Activated T-cell treated with anti-CD3 and anti-CD28 coated beads, Interleukin-2, amount 50 U/mL, for 4 hours (primary cell): ENCODE data around the gene ERI2. TPM values are rescaled to one million over a fixed set of nuclear protein-coding genes. Genes with fewer than 3 reads are reported as not detected.
"Not testable (repeated sequence)": the region's sequence is repeated elsewhere in the genome, so short reads cannot be mapped to it uniquely, and the experiment has no call there.

ENCODE experiments used
- ATAC-seq, 2 donors: fragments of 200-7000 bp; cut with Tn5 transposase; one replicate each; pipeline ENCODE4 v1.10.0; 2021
- DNase-seq: peaks from one replicate; pipeline ENCODE4 v3.0.0-alpha.2; 2020
- H3K27me3 Mint-ChIP-seq: one replicate; pipeline ENCODE4 v1.8.0; 2021; ENCODE audit warnings: low read depth, mixed read lengths
- H3K36me3 Mint-ChIP-seq: one replicate; pipeline ENCODE4 v1.8.0; 2022; ENCODE audit warnings: mixed read lengths; ENCODE audit not compliant: insufficient read depth
- H3K4me1 Mint-ChIP-seq: one replicate; pipeline ENCODE4 v1.8.0; 2021; ENCODE audit warnings: low read depth, mixed read lengths
- H3K4me3 Mint-ChIP-seq: one replicate; pipeline ENCODE4 v1.8.0; 2021; ENCODE audit warnings: mild to moderate bottlenecking, moderate library complexity, mixed read lengths
- H3K9me3 Mint-ChIP-seq: one replicate; pipeline ENCODE4 v1.8.0; 2021; ENCODE audit warnings: mixed read lengths
- total RNA-seq, 3 donors: library from RNA; stranded (reverse); gene quantifications; one replicate each; pipeline ENCODE4 v1.2.1, GENCODE V29; 2021

The ERI2 gene
- total RNA-seq, 3 donors from 2014 or later: 8.1 to 9.4 (median 9.4) TPM

DNA sequence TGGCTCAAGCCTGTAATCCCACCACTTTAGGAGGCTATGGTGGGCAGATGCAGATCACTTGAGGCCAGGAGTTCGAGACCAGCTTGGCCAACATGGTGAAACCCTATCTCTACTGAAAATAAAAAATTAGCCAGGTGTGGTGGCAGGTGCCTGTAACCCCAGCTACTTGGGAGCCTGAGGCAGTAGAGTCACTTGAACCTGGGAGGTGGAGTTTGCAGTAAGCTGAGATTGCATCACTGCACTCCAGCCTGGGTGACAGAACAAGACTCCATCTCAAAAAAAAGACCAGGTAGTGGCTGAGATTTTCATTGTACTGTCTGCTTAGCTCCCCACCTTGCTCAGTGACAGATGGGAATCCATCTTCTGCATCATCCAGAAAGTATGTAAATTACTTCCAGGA, 41.8 kb downstream of the ERI2 start:
- ATAC-seq, H3K4me3 Mint-ChIP-seq, H3K36me3 Mint-ChIP-seq, DNase-seq, H3K9me3 Mint-ChIP-seq, H3K27me3 Mint-ChIP-seq: not testable (repeated sequence)
- peaks cover 28% of the 10 kb centered on the region for H3K4me1 Mint-ChIP-seq

- H3K9me3 Mint-ChIP-seq: no peaks in the 10 kb centered on the region
- peaks cover 28% of the 10 kb centered on the region for H3K4me1 Mint-ChIP-seq
- H3K27me3 Mint-ChIP-seq: no peaks in the 10 kb centered on the region
- H3K36me3 Mint-ChIP-seq: peaks cover 3% of the 10 kb centered on the region
- peak within 1 kb of the TSS; percentile 85 for H3K4me3 Mint-ChIP-seq
- peak; percentile 43 for DNase-seq
- peak; percentile 99 for ATAC-seq
Measured at GRCh38 chr16:20763461-20764232, 42.6 kb downstream of the ERI2 start, which contains the start of gene ACSM3. Gene ACSM3, plus strand, starts transcription at chr16:20764014. Its CDS starts 6,021 bp downstream, at chr16:20770035.

GRCh38 chr16:20762404-20763123, 43.7 kb downstream of the ERI2 start:
- Mint-ChIP-seq H3K36me3 (peaks cover 3% of the 10 kb centered on the region), H3K9me3 (no peaks in the 10 kb centered on the region), H3K4me3 (peak overlapping the region; percentile 85), H3K27me3 (no peaks in the 10 kb centered on the region), H3K4me1 (peaks cover 28% of the 10 kb centered on the region)
- ATAC-seq: no peak
- DNase-seq: no peak

DNA sequence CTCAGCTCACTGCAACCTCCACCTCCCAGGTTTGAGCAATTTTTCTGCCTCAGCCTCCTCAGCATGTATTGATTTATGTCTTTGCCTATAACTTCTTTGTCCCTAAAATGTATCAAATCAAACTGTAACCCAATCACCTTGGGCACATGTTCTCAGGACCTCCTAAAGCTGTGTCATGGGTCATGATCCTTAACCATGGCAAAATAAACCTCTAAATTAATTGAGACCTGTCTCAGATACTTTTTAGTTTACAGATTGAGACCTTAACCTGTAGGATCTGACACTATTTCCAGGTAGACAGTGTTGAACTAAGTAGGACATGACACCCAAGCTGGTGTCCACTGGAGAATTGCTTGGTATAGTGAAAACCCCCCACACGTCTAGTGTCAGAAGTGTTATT, 45.1 kb downstream of the ERI2 start:
- Mint-ChIP-seq H3K4me1 (peaks cover 28% of the 10 kb centered on the region), H3K36me3 (peaks cover 3% of the 10 kb centered on the region), H3K4me3 (no peak overlapping the region), H3K9me3 (no peaks in the 10 kb centered on the region), H3K27me3 (no peaks in the 10 kb centered on the region)
- DNase-seq (no peak), ATAC-seq (no peak)

- H3K36me3 Mint-ChIP-seq: peaks cover 3% of the 10 kb centered on the region
- H3K4me1 Mint-ChIP-seq: peaks cover 28% of the 10 kb centered on the region
- no peaks in the 10 kb centered on the region for H3K27me3 Mint-ChIP-seq
- DNase-seq (no peak), ATAC-seq (no peak)
- H3K9me3 Mint-ChIP-seq: no peaks in the 10 kb centered on the region
- H3K4me3 Mint-ChIP-seq: no peak overlapping the region
Measured at GRCh38 chr16:20760346-20760745, 45.9 kb downstream of the ERI2 start.

GRCh38 chr16:20755799-20756198, 50.5 kb downstream of the ERI2 start:
- not testable (repeated sequence) for H3K4me1 Mint-ChIP-seq, H3K27me3 Mint-ChIP-seq, DNase-seq, ATAC-seq, H3K4me3 Mint-ChIP-seq, H3K9me3 Mint-ChIP-seq, H3K36me3 Mint-ChIP-seq

DNA sequence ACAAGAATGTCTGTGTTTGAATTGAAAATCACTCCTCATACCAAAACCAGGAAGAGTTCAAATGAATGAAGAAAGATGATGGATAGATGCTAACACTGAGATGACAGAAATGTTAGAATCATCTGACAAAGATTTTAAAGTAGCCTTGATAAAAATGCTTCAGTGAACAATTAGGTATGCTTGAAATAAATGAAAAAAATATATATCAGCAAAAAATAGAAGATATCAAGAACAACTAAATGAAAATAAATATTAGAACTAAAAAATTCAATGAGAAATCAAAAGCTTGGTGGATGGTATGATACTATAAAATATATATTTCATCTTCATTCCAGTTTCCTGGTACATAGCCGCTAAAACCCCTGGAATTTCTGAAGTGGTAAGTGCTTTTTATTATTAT, 51.0 kb downstream of the ERI2 start:
- DNase-seq (no peak), ATAC-seq (no peak)
- Mint-ChIP-seq H3K36me3 (no peaks in the 10 kb centered on the region), H3K9me3 (peaks cover 10% of the 10 kb centered on the region), H3K27me3 (peaks cover 2% of the 10 kb centered on the region), H3K4me1 (no peaks in the 10 kb centered on the region), H3K4me3 (no peak overlapping the region)

- Mint-ChIP-seq H3K4me1 (no peaks in the 10 kb centered on the region), H3K9me3 (peaks cover 10% of the 10 kb centered on the region), H3K27me3 (peaks cover 2% of the 10 kb centered on the region), H3K36me3 (no peaks in the 10 kb centered on the region), H3K4me3 (no peak overlapping the region)
- no peak for DNase-seq
- ATAC-seq: no peak
Measured at GRCh38 chr16:20753727-20754126, 52.5 kb downstream of the ERI2 start.

GRCh38 chr16:20750558-20750957, 55.7 kb downstream of the ERI2 start:
- peaks cover 2% of the 10 kb centered on the region for H3K27me3 Mint-ChIP-seq
- H3K4me3 Mint-ChIP-seq: no peak overlapping the region
- DNase-seq (no peak), ATAC-seq (no peak)
- peaks cover 3% of the 10 kb centered on the region for H3K36me3 Mint-ChIP-seq
- H3K9me3 Mint-ChIP-seq: peaks cover 22% of the 10 kb centered on the region
- H3K4me1 Mint-ChIP-seq: no peaks in the 10 kb centered on the region

GRCh38 chr16:20749474-20749873, 56.8 kb downstream of the ERI2 start:
- Mint-ChIP-seq H3K4me3 (no peak overlapping the region), H3K27me3 (peaks cover 2% of the 10 kb centered on the region), H3K9me3 (peaks cover 17% of the 10 kb centered on the region), H3K36me3 (peaks cover 3% of the 10 kb centered on the region), H3K4me1 (no peaks in the 10 kb centered on the region)
- ATAC-seq (no peak), DNase-seq (no peak)

DNA sequence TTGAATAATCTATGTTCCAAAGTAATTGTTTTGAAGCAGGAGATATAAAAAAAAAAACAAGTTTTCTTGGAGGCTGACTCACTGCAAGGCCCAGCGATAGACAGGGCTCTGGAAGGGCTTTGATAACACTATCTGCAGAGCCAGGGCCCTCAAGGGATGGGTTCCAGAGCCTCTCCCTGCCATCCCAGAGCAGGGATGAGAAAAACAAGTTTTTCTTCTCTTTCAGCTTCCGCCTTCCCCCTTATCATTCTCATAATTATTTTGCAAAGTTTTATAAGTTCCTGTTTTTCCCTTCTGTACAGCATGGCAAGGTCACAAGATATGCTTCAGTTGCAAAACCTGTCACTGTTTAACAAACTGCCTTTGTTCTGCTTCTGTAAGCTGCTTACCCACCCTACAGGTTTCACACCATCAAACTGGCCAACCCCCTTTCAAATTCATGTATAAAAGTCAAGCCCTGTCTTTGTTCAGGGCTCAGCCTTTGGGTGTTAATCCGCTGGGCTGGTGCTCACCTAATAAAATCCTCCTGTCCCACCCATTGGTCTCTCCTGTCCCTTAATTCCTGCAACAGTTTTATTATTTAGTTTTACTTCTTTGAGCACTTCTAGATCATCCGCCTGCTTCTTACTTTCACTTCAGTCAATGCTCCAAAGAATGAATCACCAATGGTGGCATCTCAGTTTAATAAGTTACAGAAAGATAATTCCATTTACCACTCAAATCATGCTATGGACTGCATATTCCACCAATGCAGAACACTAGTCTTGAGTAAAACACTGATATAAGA, 59.0 kb downstream of the ERI2 start:
- ATAC-seq: no peak

GRCh38 chr16:20746461-20746860, 59.8 kb downstream of the ERI2 start:
- Mint-ChIP-seq H3K36me3 (peaks cover 3% of the 10 kb centered on the region), H3K9me3 (peaks cover 13% of the 10 kb centered on the region), H3K4me3 (no peak overlapping the region), H3K27me3 (no peaks in the 10 kb centered on the region), H3K4me1 (no peaks in the 10 kb centered on the region)
- DNase-seq (no peak), ATAC-seq (no peak)

More for the DNA sequence above, 59.0 kb downstream of the ERI2 start:
- H3K9me3 Mint-ChIP-seq: peaks cover 13% of the 10 kb centered on the region
- no peaks in the 10 kb centered on the region for H3K27me3 Mint-ChIP-seq
- no peak for DNase-seq
- H3K36me3 Mint-ChIP-seq: peaks cover 3% of the 10 kb centered on the region
- no peak overlapping the region for H3K4me3 Mint-ChIP-seq
- no peaks in the 10 kb centered on the region for H3K4me1 Mint-ChIP-seq
